Lung (tissue), 12 donors: ENCODE data around the gene PRF1. TPM values are rescaled to one million over a fixed set of nuclear protein-coding genes. Genes with fewer than 3 reads are reported as not detected.
"Not testable (repeated sequence)": the region's sequence is repeated elsewhere in the genome, so short reads cannot be mapped to it uniquely, and the experiment has no call there.

Source experiments
- ATAC-seq: fragments of 200-7000 bp; cut with Tn5 transposase; one replicate; pipeline ENCODE4 v1.9.1; 2020; ENCODE audit warnings: moderate number of reproducible peaks; ENCODE audit not compliant: insufficient read depth, low FRiP score
- DNase-seq, 3 donors: peaks; one replicate each; pipeline ENCODE4 v3.0.0-alpha.2; 2013 to 2017
- H3K27ac ChIP-seq, 2 donors: one replicate each; pipeline ENCODE4 v1.5.1; 2013; ENCODE audit warnings: mild to moderate bottlenecking in 2 of 2, moderate library complexity in 2 of 2, control low read depth in 1 of 2, inconsistent platforms in 1 of 2, low read depth in 1 of 2, low read length in 1 of 2
- H3K27me3 ChIP-seq, 3 donors: one replicate each; pipeline ENCODE4 v1.5.1; 2013; ENCODE audit warnings: low read length in 2 of 3; ENCODE audit not compliant: control insufficient read depth in 3 of 3, insufficient read depth in 3 of 3
- H3K36me3 ChIP-seq, 4 donors: one replicate each; pipeline ENCODE4 v1.5.1; 2013; ENCODE audit warnings: low read length in 4 of 4, mild to moderate bottlenecking in 1 of 4, moderate library complexity in 1 of 4; ENCODE audit not compliant: control insufficient read depth in 4 of 4, insufficient read depth in 4 of 4
- H3K4me1 ChIP-seq, 5 donors: one replicate each; pipeline ENCODE4 v1.5.1; 2013; ENCODE audit warnings: low read length in 5 of 5, mild to moderate bottlenecking in 2 of 5, moderate library complexity in 1 of 5; ENCODE audit not compliant: control insufficient read depth in 5 of 5, insufficient read depth in 5 of 5
- H3K4me3 ChIP-seq: one replicate; pipeline ENCODE4 v1.5.1; 2013; ENCODE audit warnings: mild to moderate bottlenecking, control low read depth, moderate library complexity
- H3K9ac ChIP-seq, 2 donors: one replicate each; pipeline ENCODE4 v1.5.1; 2013; ENCODE audit warnings: low read length in 2 of 2, control low read depth in 1 of 2; ENCODE audit not compliant: insufficient read depth in 1 of 2
- H3K9me3 ChIP-seq, 4 donors: one replicate each; pipeline ENCODE4 v1.5.1; 2013; ENCODE audit warnings: low read length in 3 of 4, mild to moderate bottlenecking in 1 of 4, moderate library complexity in 1 of 4; ENCODE audit not compliant: control insufficient read depth in 4 of 4, insufficient read depth in 3 of 4
- whole genome bisulfite sequencing, 2 donors: extraction: QIAGEN DNeasy Blood & Tissue Kit; methylation state at CpG; one replicate each; pipeline ENCODE4 v1.1.7; 2013; 5-methylcytosine and 5-hydroxymethylcytosine counted together
- polyA plus RNA-seq, 2 donors: library from polyadenylated mRNA; stranded (reverse); fragments of 200-250 nt; gene quantifications; one replicate each; pipeline ENCODE4 v1.2.1, GENCODE V29; 2013
- total RNA-seq, 2 donors: library from RNA; depleted of rRNA in 1 of 2; stranded (reverse); fragments of >200 nt in 1 of 2; gene quantifications; one replicate each; pipeline ENCODE4 v1.2.1, GENCODE V29; 2014 to 2021
- TF ChIP-seq, protein P1 (sequence below): IDR thresholded peaks from 2 replicates; pipeline ENCODE4 v1.5.1; 2012; ENCODE audit warnings: mild to moderate bottlenecking; ENCODE audit errors: control extremely low read depth, extremely low read depth
- donor health status: control.
- donor health status: control.
- donor health status: Bipolar disorder and iron deficiency.
- donor health status: healthy.
- donor health status: DM: yes; HTN: yes; CAD: no.

Gene PRF1
- total and polyA plus RNA-seq, 4 donors: 3.2 to 11.5 (median 7.3) TPM

- 96 to 98% methylated on average over 3 of the region's 3 CpGs for WGBS, 2 donors
- not testable (repeated sequence) for DNase-seq, H3K4me3 ChIP-seq, H3K9me3 ChIP-seq, H3K27ac ChIP-seq, H3K4me1 ChIP-seq, H3K9ac ChIP-seq, ATAC-seq, H3K36me3 ChIP-seq, H3K27me3 ChIP-seq
Measured at GRCh38 chr10:70643272-70643671, 40.7 kb upstream of the PRF1 start.

DNA sequence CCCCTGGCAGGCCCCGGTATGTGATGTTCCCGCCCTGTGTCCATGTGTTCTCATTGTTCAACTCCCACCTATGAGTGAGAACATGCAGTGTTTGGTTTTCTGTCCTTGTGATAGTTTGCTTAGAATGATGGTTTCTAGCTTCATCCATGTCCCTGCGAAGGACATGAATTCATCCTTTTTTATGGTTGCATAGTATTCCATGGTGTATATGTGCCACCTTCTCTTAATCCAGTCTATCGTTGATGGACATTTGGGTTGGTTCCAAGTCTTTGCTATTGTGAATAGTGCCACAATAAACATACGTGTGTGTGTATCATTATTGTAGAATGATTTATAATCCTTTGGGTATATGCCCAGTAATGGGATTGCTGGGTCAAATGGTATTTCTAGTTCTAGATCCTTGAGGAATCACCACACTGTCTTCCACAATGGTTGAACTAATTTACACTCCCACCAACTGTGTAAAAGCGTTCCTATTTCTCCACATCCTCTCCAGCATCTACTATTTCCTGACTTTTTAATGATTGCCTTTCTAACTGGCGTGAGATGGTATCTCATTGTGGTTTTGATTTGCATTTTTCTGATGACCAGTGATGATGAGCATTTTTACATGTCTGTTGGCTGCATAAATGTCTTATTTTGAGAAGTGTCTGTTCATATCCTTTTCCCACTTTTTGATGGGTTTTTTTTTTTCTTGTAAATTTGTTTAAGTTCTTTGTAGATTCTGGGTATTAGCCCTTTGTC, 37.3 kb upstream of the PRF1 start:
- H3K27ac ChIP-seq, H3K9ac ChIP-seq, H3K4me3 ChIP-seq, DNase-seq, H3K27me3 ChIP-seq, H3K4me1 ChIP-seq, H3K36me3 ChIP-seq, ATAC-seq, H3K9me3 ChIP-seq: not testable (repeated sequence)
- WGBS, 2 donors: 76% methylated on average over 7 of the region's 7 CpGs

GRCh38 chr10:70634515-70634914, 32.0 kb upstream of the PRF1 start:
- ATAC-seq, H3K4me3 ChIP-seq, H3K4me1 ChIP-seq, DNase-seq, H3K36me3 ChIP-seq, H3K27ac ChIP-seq, H3K9ac ChIP-seq, H3K9me3 ChIP-seq, H3K27me3 ChIP-seq: not testable (repeated sequence)
- WGBS, 2 donors: 90 to 94% methylated on average over 5 of the region's 5 CpGs

GRCh38 chr10:70634011-70634410, 31.5 kb upstream of the PRF1 start:
- Histone ChIP-seq H3K27me3 (no peaks in the 10 kb centered on the region), H3K9me3 (peaks cover 0 to 3% (median 0%) of the 10 kb centered on the region in 4 donors), H3K27ac (no peak overlapping the region), H3K4me3 (no peak overlapping the region), H3K9ac (no peak overlapping the region), H3K36me3 (no peaks in the 10 kb centered on the region), H3K4me1 (no peaks in the 10 kb centered on the region)
- TF ChIP-seq, protein P1, sequence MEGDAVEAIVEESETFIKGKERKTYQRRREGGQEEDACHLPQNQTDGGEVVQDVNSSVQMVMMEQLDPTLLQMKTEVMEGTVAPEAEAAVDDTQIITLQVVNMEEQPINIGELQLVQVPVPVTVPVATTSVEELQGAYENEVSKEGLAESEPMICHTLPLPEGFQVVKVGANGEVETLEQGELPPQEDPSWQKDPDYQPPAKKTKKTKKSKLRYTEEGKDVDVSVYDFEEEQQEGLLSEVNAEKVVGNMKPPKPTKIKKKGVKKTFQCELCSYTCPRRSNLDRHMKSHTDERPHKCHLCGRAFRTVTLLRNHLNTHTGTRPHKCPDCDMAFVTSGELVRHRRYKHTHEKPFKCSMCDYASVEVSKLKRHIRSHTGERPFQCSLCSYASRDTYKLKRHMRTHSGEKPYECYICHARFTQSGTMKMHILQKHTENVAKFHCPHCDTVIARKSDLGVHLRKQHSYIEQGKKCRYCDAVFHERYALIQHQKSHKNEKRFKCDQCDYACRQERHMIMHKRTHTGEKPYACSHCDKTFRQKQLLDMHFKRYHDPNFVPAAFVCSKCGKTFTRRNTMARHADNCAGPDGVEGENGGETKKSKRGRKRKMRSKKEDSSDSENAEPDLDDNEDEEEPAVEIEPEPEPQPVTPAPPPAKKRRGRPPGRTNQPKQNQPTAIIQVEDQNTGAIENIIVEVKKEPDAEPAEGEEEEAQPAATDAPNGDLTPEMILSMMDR: no peak
- 80 to 87% methylated on average over 4 of the region's 4 CpGs for WGBS, 2 donors
- DNase-seq (no peak), ATAC-seq (no peak)

GRCh38 chr10:70631735-70632134, 29.2 kb upstream of the PRF1 start:
- H3K27ac ChIP-seq, DNase-seq, H3K9me3 ChIP-seq, H3K4me3 ChIP-seq, H3K36me3 ChIP-seq, H3K9ac ChIP-seq, H3K4me1 ChIP-seq, ATAC-seq, H3K27me3 ChIP-seq: not testable (repeated sequence)
- WGBS, 2 donors: 61 to 81% methylated on average over 1 to 2 of the region's 6 CpGs
